ENCODE data around the gene ACAP1.
A peak's percentile ranks its signal among the peaks of the same experiment; 100 is the strongest.
"Not testable (repeated sequence)": the region's sequence is repeated elsewhere in the genome, so short reads cannot be mapped to it uniquely, and the experiment has no call there.

ACAP1 gene

DNA sequence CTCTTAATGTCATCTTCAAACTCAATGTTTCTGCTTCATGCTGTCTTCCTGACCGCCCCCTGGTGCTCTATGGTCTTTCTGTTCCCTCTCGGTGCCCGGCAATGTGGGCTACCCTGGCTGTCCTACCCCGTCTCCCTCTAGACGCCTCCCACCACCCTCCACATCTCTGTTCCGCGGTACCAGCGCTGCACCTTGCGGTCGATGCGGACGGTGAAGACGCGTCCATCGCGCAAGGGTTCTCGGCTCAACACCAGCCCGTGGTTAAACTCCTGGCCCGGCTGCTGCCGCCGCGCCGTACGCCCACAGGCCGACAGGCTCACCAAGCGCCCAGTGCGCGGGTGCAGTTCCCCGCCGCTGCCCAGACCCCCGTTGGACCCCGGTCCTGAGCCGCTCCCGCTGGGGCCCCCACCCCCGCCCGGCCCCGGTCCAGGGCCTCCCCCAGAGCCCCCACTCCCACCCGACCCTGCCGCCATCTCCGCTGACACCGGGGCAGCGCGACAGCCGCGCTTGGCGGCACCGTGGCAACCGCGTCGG, 7.4 kb upstream of the ACAP1 start, which contains the start of gene NEURL4:
NEURL4 (minus strand) TSS at position 496 of the 534 bp plus-strand sequence; CDS start at position 473, 23 bp downstream.
- DNase-seq (ENCODE audit: low read depth in 2 of 2), result no peak

DNA sequence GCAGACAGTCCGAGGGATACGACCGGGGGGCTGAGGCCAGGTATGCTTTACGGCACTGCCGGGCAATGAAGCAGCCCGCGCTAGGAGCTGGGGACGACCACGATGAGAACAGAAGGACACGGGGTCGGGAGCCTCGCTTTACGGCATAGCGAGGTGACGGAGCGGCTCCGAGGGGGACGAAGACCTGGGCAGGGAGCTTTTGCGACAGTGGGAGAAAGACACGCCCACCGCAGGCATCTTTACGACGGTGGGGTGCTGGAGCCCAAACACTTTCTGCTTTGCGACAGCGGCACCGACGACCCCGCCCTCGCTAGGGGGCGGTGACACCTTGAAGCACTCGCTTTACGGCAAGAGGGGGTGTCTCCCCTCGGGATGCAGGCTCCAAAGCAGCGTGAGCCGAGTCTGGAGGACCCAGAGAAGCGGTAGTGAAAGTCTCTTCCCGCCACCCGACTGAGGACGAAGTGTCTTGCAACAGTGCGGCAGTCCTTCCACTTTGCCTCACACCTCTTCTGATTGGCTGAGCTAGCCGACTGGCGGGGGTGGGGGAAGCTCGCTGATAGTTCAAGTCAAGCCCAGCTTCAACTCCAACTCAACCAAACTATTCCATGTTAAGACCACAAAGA, 6.8 kb upstream of the ACAP1 start:
- peak; percentile 90 to 96 for DNase-seq (ENCODE audit: low read depth in 2 of 2)

DNA sequence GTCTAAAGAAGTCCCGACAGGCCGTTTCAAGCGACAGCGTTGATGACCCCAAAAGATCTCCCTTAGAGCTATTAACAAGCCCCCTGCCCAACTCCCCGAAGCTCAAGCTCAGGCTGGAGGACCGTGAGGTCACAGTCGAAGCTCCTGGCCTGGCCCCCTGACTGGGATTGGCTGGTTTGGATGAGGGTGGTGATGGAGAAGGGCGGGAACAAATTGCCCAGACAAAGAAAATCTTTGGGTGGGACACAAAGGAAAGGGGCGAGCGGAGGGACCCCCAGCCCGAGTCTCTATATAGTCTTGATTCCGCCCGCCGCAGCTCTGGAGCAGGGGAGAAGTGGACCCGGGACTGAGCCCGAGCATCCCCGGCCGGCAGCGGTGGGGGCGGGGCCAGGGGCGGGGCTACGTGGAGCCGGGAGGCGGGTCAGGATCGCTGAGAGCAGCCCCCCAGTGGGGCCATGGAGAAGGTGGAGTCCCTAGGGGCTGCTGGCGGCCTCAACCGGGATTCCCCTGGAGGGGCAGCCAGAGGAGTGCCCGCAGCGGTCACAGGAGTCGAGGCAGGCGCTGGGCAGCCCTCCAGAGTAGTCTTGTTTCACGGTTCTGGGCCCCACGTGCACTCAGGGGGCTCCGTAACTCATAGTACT, 6.2 kb upstream of the ACAP1 start:
- DNase-seq (ENCODE audit: low read depth in 2 of 2), result peak; percentile 57 to 75

DNA sequence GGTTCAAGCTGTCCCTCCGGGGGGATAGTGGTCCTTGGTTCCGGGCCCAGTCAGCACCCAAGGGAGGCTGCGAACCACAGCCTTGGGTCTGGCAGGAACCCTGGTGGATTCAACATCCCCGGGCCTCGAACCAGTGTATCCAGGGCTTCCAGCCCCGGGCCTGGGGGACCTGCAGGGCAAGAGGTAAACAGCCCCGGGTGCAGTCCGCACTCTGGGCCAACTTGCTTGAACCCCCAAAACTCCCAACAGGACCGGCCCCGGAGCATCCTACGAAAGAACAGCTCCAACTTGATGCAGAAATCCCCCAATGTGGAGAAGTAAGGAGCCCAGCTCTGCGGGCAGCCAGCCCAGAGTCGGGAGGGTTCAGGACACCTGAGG, 5.7 kb upstream of the ACAP1 start:
- DNase-seq (ENCODE audit: low read depth in 2 of 2), result no peak

DNA sequence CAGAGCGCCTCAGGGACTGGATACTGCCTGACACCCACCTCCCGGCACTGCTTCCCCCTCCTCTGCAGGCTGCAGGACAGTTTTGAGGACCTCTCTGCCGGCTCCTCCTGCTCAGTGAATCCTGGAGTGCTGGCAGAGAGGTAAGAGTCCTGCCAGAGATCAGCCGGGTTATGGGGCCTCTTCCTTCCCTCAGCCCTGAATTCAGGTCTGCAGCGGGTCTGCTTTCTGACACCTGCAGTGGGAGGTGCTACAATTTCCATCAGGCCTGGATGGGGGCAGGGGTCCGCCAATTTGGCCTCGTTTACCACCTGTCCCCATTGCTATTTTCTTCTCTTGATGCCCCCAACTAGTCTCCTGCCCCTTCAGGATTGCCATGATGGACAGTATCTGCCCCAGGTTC, 4.2 kb upstream of the ACAP1 start:
- DNase-seq (ENCODE audit: low read depth in 2 of 2), result no peak

DNA sequence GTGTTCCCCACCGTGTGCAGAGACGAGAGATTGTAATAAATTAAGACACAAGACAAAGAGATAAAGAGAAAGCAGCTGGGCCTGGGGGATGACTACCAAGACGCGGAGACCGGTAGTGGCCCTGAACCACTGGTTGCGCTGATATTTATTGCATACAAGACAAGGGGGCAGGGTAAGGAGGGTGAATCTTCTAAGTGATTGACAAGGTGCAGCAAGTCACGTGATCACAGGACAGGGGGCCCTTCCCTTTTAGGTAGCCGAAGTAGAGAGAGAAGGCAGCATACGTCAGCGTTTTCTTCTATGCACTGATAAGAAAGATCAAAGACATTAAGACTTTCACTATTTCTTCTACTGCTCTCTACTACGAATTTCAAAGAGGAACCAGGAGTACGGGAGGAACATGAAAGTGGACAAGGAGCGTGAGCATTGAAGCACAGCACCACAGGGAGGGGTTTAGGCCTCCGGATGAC, 3.7 kb upstream of the ACAP1 start:
- not testable (repeated sequence) for DNase-seq (ENCODE audit: low read depth in 2 of 2)

DNA sequence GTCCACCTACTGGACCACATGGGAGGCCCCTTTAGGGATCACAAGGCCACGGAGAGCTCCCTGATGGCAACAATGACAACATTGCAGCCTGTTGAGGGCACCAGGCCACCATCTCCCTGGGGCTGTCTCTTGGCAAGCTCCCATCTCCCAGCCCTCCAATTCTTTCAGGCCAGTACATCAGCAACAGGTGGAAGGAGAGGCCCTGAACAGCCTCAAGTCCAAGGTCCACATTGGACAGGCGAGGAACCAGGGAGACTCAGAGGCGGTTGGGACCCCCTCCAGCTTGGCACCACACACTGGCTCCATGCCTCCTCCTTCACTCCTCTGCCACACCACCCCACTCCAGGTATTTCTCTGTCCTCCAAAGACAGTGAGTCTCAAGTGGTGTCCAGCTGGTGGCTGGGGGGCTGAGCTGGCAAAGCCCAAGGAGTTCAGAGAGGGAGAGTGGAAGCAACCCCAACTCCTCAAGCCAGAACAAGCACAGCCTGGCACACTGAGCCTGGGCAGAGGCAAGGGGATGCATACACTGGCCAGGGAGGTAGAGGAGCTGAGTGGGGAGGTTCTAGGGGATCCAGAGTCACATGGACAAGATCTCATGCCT, 1.3 kb upstream of the ACAP1 start:
- DNase-seq (ENCODE audit: low read depth in 2 of 2), result no peak

DNA sequence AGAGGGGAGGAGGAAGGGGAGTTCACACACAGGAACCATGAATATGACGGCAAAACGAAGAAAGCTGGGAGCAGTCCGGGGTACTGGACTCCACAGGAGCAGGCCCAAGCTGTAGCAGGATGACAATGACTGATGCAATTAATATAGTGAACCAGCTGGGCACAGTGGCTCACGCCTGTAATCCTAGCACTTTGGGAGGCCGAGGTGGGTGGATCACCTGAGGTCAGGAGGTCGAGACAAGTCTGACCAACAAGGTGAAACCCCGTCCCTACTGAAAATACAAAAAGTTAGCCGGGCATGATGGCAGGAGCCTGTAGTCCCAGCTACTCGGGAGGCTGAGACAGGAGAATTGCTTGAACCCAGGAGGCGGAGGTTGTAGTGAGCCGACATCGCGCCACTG, 564 bp upstream of the ACAP1 start:
- not testable (repeated sequence) for DNase-seq (ENCODE audit: low read depth in 2 of 2)

DNA sequence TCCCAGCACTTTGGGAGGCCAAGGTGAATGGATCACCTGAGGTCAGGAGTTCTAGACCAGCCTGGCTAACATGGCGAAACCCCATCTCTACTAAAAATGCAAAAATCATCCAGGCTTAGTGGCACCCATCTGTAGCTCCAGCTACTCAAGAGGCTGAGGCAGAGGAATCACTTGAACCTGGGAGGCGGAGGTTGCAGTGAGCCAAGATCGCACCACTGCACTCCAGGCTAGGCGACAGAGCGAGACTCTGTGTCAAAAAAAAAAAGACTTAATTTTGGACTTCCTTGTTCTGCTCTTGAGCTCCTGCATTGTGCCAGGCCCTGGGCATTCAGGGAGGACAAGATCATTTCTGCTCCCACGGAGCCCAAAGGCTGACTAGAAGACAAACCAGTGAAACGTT, 1.3 kb downstream of the ACAP1 start:
- not testable (repeated sequence) for DNase-seq (ENCODE audit: low read depth in 2 of 2)

DNA sequence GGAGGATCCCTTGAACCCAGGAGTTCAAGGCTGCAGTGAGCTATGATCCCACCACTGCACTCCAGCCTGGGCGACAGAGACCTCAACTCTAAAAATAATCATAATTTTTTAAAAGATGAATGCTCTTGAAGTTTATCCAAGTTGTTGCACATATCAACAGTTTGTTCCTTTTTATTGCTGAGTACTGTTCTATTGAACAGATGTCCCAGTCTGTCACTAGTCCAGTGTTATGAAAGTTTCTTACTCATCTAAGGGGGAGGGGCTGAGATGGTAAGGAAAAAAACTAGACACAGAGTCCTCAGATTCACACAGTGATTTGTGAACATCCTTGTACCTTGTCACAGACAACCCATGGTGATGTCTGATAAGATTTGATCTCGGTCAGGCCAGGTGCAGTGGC, 3.9 kb downstream of the ACAP1 start:
- no peak for DNase-seq (ENCODE audit: low read depth in 2 of 2)

DNA sequence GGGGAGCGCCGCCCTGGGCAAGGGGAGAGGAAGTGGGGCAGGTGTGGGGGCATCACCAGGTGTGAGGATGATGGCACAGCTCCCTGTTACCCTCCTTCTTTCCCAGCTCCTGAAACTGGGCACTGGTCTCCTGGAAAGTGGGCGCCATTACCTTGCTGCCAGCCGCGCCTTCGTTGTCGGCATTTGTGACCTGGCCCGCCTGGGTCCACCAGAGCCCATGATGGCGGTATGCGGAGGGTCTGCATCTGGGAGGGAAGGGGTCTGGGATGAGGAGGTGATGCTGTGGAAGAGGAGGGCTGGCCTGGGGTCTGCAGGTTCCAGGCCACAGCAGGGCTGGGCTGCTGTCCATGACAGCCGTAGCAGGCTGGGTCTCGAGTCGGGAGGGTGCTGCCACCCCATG, 5.5 kb downstream of the ACAP1 start:
- DNase-seq (ENCODE audit: low read depth in 2 of 2), result no peak

DNA sequence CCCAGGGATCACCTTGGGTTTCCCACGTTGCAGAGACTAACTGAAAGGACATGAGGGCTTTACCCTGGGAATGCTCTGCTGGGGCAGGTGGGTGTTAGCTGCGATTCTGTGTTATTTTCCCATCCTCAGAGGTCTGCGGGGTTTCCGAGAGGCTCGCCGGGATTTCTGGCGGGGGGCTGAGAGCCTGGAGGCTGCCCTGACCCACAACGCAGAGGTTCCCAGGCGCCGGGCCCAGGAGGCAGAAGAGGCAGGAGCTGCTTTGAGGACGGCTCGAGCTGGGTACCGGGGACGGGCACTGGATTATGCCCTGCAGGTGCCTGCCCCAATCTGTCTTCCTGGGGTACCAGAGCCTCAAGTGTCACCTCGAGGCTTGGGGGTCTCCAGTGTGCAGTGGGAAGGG, 6.9 kb downstream of the ACAP1 start:
- no peak for DNase-seq (ENCODE audit: low read depth in 2 of 2)

DNA sequence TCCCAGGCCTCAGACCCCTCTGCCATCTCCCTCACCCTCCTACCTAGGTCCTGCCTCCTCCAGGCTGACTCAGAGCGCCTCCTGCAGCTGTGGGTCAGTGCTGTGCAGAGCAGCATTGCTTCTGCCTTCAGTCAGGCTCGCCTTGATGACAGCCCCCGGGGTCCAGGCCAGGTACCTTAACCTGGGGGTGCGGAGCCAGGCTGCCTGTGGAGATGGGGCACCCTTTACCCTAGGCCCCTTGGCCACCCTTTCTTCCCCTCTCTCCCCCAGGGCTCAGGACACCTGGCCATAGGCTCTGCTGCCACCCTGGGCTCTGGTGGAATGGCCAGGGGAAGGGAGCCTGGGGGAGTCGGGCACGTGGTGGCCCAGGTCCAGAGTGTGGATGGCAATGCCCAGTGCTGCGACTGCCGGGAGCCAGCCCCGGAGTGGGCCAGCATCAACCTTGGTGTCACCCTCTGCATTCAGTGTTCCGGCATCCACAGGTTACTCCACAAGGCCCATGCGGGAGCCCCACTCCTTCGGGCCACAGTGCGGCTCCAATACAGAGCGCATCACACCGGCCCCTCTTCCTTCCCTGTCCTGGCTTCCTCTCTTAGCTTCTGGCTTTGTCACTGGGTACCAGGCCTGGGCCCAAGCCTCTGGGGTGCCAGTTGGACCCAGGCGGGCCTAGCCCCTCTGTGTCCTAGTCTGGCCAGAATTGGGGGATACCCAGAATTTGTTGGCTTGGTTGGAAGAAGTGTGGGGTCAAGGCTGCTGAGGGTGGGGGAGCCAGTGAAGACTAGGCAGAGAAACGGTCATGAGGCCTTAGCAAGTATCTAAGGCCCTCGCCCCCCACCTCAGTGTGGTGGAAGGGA, 10.7 kb downstream of the ACAP1 start:
- no peak for DNase-seq (ENCODE audit: low read depth in 2 of 2)

DNA sequence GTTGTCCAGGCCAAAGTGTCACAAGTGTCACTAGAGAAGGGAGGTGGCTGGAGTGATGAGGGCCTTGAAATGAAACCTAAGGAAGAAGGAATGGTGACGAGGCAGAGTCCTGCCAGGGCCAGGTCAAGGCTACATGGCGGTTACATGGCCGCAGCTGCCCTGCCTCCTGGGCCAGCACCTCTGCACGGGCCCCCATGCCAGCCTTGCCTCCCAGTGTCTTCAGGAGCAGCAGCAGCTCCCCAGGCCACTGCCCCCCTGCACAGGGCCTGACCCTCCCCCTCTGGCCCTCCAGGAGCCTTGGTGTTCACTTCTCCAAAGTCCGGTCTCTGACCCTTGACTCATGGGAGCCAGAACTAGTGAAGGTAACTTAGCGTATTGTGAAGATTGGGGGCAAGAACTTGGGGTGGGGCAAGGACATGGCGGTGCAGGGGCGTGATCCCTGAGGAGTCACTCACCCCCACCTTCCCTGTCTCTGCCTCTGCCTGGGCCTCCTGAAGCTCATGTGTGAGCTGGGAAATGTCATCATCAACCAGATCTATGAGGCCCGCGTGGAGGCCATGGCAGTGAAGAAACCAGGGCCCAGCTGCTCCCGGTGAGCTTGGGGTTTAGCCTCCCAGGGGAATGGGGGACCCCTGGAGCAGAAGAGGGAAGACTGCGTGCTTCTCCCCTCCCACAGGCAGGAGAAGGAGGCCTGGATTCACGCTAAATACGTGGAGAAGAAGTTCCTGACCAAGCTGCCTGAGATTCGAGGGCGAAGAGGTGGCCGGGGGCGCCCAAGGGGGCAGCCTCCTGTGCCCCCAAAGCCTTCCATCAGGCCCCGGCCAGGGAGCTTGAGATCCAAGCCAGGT, 11.5 kb downstream of the ACAP1 start:
- no peak for DNase-seq (ENCODE audit: low read depth in 2 of 2)

DNA sequence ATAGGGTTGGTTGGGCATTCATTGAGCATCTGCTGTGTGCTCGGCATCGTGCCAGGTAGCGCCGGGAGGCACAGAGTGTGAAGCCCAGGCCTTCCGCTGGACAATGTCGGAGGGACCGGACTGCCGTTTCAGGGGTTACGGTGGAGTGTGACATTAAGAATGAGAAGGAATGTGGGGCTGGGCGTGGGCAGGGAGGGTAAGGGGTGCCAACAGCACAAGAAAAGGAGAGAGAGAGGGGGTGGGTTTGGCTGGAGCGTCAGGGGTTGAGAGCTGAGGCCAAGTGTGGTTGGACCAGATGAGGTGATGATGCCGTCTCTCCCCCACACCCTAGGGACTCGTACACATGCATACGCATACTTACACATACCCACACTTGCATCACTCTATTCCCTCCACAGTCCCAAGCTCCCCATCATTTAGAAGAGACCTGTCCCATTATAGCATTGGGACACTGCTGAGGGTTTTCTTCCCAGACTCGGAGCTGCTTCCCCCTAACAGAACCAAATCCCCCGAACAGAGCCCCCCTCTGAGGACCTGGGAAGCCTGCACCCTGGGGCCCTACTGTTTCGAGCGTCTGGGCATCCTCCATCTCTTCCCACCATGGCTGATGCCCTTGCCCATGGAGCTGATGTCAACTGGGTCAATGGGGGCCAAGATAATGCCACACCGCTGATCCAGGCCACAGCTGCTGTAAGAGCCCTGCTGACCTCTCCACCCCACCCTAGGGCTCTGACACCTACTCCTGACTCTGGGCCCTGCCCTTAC, 12.3 kb downstream of the ACAP1 start:
- no peak for DNase-seq (ENCODE audit: low read depth in 2 of 2)

DNA sequence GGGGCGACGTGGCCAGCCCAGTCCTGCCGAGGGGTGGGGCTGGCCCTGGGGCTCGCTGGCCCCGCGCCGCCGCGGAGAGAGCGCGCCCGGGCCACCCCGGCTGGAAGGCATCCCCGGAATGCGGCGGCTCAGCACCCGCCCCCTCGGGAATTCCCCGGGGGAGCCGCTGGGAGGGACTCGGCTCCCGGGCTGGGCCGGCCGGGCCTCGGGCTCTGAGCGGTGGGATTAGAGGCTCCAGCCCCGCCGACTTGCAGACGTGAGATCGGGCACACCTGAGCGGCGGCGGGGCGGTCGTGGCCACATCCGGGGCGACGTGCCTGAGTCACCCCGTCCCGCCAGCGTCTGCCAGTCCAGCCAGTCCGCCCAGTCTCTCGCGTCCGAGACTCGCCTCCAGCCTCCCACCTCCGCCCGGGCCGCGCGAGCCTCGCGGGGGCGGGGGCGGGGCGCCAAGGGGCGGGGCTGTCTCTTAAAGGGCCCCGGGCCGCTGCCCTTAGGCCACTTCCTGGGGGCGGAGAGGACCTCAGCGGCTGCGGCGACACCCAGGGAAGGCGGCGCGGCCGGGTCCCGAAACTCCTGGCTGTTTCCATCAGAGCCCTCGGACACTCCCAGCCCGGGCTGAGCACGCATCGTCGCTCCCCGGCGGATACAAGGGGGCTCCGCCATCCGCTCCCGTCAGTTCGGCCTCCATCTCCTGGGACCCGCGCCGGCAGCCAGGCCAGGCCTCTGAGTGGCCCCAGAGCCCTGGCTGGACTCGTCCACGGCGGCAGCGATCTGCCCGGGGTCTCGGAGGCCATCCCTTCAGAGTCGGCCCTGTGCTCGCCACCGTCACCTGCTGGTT, 15.6 kb downstream of the ACAP1 start, which contains the start of gene KCTD11:
KCTD11 (plus strand) TSS at position 498 of the 838 bp plus-strand sequence.
- peak in 1 of 2 experiments; percentile 73 for DNase-seq (ENCODE audit: low read depth in 2 of 2)

DNA sequence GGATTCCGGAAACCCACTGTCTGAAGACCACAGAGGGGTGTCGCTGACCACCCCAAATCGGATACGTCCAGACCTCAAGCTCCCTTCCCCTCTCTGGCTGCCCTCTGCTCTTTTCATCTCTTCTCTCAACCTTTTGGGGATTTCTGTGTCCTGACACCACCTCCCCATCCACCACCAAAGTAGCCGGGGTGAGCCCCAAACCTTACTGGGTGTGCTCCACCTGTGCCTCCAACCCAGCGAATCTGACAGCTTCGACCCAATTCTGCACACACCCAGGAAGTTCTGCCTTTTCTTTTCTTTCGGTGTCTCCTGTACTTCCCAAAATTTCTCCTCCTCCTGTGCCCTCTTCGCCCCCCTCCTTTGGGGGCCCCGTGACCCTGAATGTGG, 16.2 kb downstream of the ACAP1 start:
- no peak for DNase-seq (ENCODE audit: low read depth in 2 of 2)

DNA sequence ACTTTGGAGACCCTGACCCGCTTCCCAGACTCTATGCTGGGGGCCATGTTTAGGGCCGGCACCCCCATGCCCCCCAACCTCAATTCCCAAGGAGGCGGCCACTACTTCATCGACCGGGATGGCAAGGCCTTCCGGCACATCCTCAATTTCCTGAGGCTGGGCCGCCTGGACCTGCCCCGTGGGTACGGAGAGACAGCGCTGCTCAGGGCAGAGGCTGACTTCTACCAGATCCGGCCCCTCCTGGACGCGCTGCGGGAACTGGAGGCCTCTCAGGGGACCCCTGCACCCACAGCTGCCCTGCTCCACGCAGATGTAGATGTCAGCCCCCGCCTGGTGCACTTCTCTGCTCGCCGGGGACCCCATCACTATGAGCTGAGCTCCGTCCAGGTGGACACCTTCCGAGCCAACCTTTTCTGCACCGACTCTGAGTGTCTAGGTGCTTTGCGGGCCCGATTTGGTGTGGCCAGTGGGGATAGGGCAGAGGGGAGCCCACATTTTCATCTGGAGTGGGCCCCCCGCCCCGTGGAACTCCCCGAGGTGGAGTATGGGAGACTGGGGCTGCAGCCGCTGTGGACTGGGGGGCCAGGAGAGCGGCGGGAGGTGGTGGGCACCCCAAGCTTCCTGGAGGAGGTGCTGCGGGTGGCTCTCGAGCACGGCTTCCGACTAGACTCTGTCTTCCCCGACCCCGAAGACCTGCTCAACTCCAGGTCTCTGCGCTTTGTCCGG, 16.7 kb downstream of the ACAP1 start:
- no peak for DNase-seq (ENCODE audit: low read depth in 2 of 2)
